M059J (cell line): Measurements from ENCODE around the gene BNIPL. TPM values are rescaled to one million over a fixed set of nuclear protein-coding genes. Genes with fewer than 3 reads are reported as not detected.

ENCODE experiments used
- DNase-seq: peaks from one replicate; pipeline ENCODE4 v3.0.0-alpha.2; 2012; ENCODE audit warnings: low read depth
- total RNA-seq: library from RNA; depleted of rRNA; stranded (reverse); fragments of >200 nt; shearing (Covaris generic); gene quantifications from 2 replicates; pipeline ENCODE4 v1.2.3, GENCODE V29; 2014; rRNA removed

BNIPL gene, protein sequence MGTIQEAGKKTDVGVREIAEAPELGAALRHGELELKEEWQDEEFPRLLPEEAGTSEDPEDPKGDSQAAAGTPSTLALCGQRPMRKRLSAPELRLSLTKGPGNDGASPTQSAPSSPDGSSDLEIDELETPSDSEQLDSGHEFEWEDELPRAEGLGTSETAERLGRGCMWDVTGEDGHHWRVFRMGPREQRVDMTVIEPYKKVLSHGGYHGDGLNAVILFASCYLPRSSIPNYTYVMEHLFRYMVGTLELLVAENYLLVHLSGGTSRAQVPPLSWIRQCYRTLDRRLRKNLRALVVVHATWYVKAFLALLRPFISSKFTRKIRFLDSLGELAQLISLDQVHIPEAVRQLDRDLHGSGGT
- total RNA-seq, result 0.10 and 0.17 TPM in 2 replicates

DNA sequence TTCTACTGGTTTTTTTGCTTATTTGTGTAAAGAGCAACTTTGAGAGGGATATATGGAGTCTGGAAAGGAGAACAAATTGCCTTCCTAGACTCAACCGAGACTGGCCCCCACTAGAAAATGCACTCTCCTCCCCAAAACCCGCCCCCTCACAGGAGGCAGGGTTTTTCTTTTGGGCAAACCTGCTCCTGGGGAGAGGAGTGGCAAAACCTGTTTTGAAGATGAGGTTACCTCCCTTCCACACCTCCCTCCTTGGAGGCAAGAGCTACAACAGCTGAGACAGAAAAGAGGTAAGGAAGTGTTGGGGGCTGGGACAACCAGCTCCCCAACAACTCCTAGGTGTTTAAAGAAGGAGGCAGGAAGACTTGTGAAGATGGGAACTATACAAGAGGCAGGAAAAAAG lies at the start of gene BNIPL:
BNIPL (plus strand) TSS at position 231 of the 400 bp plus-strand sequence; CDS start at position 371, 140 bp downstream.
- no peak for DNase-seq

DNA sequence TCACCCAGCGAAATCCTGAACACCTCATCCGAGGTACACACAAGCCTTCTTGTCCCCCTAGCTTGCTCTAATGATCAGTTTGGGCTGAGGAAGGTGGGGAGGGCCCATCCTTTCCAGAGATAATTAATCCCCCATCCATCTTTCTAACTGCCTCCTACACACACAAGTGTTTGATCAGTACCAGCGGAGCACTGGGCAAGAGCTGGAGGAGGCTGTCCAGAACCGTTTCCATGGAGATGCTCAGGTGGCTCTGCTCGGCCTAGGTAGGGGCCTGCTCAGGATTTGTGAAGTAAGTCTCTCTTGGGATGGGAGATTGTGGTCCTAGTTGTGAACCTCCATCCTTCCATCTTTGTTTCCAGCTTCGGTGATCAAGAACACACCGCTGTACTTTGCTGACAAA lies 48.5 kb upstream of the BNIPL start:
- no peak for DNase-seq

DNA sequence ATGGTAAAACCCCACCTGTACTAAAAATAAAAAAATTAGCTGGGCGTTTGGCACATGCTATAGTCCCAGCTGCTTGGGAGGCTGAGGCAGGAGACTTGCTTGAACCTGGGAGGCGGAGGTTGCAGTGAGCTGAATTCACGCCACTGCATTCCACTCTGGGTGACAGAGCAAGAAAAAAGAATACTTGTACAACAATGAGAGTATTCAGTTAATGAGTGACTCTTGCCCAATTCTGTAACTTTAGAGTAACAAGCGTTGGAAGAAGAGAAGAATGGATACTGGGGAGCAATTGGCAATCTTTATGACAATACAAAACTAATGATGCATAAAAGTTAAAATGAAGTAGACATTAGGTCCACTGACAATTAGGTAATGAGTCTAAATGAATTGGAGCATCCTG lies 43.8 kb upstream of the BNIPL start:
- no peak for DNase-seq

DNA sequence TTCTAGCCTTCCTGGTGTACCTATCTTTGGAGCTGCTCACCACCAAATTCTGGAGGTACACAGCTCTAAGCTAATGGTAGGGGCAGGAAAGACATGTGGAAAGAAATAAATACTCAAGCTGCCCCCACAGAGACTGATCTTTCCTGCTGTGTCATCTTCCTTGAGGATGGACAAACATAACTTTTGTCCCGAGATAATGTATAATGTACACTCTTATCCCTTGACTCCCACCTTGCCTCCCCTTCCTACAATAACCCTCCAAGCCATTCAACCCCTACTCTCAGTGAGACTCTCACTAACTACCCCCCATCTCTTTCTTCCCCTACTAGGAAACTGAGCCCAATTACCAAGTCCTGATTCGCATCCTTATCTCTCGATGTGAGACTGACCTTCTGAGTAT lies 42.1 kb upstream of the BNIPL start:
- no peak for DNase-seq

DNA sequence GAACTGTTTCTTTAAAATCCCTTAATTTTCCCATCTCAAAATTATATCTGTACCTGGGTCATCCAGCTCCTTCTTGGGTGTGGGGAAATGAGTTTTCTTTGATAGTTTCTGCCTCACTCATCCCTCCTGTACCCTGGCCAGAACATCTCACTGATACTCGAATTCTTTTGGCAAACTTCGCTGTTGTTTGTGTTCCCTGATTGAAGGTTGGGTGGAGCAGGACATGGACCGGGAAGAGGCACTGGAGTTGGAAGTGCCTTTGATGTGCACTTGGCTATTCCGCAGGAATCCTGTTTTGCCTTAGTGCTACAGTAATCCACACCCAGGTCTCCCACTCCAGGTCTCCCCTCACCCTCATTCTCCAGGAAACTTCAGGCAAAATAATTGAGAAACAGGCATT lies 40.9 kb upstream of the BNIPL start:
- no peak for DNase-seq

DNA sequence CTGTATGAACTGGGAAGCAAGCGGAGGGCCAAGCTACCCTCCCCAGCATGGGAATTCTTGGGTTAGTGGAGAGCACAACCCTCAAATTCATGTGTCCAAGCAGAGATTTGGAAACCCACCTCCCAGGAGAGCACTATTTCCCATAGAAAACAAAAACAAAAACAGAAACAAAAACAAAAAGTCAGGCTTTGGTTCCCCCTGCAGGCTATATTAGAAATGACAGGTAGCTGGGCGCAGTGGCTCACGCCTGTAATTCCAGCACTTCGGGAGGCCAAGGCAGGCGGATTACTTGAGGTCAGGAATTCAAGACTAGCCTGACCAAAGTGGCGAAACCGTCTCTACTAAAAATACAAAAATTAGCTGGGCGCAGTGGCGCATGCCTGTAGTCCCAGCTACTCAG lies 40.5 kb upstream of the BNIPL start:
- DNase-seq, result peak; percentile 35

DNA sequence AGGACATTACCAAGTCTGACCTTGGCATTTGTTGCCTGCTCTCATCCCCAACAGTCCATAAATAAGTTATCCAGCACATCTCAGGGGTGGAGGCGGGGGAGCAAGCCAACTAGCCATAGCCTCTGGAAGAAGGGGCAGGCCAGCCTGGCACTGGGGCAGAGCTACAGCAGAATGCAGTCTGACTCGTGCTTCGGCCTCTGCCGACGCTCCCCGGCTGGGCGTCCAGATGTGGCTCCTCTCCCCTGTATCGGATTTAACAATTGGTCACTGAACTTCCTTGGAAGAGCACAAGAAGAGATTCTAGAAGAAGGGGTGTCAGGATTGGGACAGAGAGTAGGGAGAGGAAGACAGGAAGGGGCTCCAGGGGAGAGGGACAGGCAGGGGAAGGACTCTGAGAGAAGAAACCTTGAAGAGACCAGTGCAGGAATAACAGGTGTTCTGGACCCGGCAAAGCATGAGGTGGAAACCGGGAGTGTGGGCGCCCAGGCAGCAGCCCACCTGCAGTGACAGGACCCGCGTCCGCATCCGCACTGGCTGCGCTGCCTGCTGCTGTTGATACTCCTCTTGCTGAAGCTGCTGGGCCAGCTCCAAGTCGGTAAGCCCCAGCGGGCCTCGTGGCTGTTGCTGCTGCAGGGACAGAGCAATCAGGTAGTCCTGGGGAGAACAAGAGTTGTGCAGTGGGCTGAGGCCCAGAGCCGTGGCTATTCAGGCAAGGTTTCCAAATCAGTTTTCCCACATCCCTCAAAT lies 39.1 kb upstream of the BNIPL start:
- no peak for DNase-seq

DNA sequence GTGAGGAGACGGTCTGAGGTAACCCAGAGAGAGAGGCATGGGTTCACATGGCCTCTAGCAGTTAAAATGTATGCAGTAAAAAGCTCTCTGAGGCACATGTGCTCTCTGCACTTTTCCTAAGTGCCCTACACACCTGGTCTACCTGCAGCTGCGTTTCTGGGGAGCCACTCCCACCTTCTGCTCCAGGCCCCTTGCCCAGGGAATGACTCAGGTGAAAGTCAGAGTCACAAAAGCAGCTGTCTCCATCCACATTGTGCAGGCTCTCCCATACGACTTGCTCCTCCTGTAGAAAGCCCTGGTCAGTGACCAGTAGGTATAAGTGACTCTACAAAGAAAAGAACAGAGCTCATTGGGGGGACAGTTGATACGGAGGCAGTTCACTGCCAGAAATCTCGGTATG lies 38.4 kb upstream of the BNIPL start:
- no peak for DNase-seq

DNA sequence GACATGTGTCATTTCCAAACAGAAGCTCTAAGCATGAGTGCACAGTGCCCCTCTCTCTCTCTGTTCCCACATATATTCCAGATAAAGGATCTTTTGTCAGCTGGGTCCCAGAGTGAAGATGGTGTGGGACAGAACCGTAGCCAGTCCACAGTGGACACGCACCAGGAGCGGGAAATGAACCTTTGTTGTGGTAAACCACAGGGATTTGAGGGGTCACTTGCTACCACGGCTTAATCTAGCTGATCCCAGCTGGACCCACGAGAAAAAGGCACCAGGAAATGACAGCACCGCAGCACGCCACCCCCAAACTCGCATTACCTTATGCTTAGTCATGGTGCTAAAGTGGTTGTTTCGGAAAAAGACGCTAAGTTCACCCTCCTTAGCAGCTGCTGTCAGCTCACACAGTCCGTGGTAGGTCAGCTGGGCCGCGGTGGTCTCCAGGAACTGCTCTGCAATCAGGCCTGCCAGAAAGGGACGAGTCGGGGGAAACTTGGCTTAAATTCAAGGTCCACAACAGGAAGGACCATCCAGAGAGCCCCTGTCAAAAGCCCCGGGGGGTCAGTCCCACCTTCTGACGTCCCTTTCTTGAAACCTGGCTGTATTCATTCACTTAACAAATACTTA lies 37.2 kb upstream of the BNIPL start:
- peak; percentile 89 for DNase-seq

DNA sequence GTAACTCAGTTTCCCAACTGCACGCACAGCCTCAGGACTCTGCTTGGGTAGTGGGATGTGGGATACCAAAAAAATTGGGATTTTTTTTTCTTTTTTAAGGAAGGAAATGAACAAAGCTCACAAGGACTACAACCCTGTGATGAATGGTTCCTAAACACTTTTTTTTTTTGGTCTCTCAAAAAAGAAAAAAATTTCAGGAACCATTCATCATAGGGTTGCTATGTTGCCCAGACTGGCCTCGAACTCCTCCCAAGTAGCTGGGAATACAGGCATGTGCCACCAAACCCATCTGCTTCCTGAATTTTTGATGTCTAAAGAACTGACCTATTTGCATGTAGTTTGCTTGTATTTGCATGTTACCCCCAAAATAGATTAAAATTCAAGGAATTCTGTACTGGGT lies 36.5 kb upstream of the BNIPL start:
- DNase-seq, result no peak

DNA sequence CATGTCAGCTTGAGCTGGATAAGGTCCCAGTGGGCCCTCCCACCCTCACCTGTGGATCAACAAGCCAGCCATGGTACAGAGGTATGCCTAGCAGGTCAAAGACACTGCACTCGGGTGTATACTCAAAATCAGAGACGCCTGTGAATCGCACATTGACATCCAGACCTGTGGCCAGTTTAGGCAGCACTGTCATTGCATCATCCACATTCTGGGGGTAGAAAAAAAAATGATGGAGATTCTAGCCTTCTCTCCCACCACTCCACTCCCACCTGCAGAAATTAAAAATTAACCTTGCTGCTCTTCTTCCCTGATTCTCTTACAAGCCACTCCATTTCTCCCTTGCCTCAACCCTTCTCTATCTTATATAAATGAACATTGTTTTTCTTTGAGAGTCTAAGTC lies 36.0 kb upstream of the BNIPL start:
- no peak for DNase-seq

DNA sequence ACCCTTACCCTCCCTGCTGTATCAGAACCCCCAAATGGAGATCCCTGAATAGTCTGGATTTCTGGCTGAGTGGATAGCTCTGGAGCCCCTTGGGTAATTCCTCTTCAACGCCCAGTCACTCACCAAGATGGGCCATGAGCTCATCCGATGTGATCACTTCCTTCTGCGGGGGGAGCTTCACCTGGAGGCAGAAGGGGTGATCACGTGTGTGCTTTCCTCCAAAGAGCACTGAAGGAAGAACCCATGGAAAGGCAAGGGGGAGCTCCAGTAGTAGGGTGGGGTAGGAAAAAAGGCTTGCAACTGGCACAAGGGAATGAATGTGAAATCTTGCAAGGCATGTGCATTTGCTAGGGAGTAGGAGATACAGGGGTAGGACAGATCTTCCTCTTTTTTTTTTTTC lies 34.8 kb upstream of the BNIPL start:
- no peak for DNase-seq

DNA sequence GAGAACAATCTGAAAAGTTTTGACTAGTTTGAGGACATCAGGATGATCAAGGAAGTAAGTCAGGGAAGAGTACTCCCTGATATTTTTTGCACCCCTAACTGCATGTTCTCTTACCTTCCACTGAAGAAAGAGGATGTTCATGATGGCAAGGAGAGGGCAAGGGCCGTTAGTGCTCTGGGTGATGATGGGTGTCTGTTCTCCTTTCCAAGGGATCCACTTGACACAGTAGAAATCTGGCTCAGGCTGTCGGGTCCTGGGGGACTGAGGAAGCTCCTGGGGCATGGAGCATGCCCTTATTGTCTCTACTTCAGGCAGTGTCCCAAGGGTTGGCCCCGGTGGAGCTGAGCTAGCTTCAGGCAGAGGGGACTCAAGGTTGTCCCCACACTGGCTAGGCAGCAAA lies 34.3 kb upstream of the BNIPL start:
- DNase-seq, result no peak

DNA sequence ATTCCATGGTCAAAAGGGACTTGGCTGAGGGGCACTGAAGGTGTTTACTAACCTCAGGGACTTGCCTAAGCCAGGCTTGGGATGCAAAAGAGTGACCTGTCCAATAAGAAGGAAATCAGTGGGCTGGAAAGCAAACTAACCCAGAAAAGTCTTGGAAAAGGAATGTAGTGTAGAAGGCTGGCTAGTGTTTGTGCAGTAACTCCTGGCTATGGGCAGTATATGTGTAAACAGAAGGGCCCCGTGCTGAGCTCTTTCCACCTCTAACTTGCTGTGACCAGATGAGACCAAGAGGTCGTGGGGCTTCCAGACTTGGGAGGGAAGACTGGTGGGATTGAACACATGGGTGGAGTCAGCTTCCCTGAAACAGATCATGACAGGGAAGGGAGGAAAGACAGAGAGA lies 33.8 kb upstream of the BNIPL start:
- no peak for DNase-seq

DNA sequence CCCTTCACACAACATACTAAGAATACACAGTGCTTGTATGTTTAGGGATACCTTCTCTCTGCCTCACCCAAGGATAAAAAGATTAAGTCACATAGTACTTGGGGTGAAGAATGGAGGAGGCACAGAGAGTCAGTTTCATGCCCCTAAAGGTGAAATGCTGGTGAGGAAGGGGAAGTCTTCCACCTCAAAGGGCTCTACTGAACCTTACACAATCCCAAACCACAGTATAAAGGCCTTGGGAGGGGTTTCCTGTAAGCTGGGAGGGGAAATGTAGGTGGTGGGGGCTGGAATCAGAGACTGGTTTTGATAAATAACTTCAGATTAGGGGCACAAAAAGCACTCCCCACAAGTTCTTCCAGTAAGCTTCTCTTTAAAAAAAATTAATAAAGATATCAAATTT lies 33.2 kb upstream of the BNIPL start:
- DNase-seq, result no peak

DNA sequence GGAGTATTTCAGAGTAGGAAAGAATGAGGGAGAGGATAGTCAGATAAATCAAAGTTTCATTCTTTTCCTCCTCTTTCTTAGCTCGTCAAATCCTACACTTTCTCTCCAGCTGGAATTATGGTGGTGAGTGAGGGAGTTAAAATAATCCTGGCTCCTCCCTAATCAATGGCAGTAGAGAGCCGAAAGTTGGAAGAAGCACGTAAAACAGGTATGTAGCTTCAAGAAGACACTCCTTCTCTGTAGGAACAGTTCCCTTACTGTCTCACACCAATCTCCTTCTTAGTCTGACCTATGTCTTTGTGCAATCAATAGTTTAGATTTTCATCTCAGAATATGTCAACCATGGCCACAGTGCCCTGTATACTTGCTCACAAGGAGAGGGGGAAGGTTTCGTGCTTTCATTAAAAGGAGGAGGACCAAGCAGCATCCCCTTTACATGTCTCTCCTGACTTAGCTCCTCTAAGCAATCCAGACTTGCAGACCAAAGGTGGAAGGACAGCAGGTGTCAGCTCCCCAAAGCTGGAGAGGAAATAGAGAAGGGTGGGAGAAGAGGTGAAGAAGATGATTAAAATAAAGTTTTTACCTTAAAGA lies 30.6 kb upstream of the BNIPL start:
- DNase-seq, result no peak

DNA sequence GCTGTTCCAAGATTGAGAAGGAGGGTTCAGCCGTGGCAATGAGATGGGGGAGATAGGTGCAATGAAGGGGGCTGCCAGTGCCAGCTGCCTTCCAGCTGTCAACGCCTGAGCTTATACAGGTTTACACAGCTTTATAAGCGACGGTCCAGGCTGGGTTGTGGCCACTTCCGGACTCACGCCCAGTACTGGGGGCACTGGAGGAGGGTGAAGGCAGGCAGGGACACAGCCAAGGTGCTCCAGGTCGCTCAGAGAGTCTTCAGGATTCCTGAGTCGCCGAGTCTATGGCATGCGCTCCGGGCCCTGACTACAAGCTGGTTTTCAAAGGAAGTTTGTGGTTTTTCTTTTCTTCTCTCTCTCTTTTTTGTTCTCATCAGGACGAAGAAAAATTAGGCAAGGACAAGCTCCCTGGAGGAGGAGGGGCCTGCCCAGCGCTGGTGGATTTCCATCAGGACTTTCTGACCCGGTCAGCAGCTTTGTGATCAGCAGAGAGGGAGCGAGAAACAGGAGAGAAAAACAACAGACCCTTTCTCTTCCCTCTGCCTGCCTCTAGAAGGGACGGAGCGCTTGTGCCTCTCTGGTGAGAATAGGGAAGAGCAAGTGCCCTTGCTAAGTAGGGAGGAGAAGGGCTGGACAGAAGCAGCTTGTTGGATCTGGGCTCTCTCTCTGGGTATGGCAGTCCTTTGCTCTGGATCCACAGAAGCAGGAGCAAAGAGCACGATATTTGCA lies 29.9 kb upstream of the BNIPL start, which contains the start of gene MINDY1:
MINDY1 (minus strand) TSS at position 576 of the 726 bp plus-strand sequence. CDS start 4,285 bp downstream, outside the sequence.
- peak; percentile 92 for DNase-seq

DNA sequence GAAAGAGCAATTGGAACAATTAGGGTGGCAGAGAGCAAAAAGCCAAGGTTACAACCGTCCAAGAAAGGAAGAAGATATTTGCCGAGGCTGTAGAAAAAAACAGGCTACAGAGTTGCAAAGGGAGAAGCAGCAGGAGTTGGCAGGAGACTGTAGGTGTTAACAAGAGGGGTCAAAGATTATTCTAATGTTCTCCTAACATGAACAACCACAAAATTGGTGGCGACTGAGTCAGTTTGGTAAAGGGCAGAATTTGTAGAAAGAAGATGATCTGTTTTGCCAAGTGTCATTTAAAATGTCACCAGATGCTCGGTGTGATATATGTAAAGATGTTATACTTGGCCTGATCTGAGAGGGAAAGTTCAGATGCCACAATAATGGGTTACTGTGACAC lies 28.5 kb upstream of the BNIPL start:
- no peak for DNase-seq

DNA sequence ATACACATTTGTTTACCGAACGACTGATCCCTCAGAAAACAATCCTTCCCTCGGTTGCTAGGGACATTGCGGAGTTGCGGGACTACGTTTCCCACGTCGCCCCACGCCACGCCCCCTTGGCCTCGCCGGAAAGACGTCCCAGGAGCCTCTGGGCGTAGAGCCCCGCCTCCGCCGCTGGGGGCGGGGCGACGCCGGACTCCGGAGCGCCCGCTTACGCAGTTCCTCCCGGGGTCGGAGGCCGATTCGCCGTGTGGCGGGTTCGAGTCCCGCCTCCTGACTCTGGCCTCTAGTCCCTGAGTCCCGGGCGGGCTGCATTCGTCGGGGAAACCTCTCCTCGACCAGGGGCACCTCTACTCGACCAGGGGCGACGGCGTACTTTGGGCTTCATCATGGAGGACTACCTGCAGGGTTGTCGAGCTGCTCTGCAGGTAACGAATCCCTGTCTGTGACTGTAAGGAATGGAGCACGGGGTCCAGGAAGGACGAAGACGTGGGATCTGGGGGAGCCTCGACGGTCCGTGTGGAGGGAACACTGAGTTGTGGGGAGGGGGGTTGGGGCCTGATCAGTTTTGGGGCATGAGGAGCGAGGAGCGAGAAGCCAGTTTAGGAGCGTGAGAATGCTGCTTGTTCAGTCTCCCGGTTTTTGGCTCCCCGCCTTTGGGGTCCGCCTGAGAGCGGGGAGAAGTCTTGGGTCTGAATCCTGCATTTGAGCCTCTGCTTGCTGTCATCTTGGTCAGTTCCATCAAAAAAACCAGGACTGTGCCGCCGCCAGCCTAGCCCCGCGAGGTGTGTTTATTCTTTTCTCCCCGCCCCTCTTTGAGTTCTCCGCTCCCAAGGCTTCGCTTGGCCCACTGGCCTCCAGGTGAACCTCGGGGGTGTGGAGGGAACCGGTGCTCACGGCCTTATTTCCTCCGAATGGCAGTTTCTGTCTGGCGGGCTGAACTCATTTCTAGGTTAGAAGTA lies 27.9 kb upstream of the BNIPL start, which contains the start of gene PRUNE1:
PRUNE1 (plus strand) TSS at position 206 of the 962 bp plus-strand sequence; CDS start at position 390, 184 bp downstream.
- DNase-seq, result peak; percentile 98

DNA sequence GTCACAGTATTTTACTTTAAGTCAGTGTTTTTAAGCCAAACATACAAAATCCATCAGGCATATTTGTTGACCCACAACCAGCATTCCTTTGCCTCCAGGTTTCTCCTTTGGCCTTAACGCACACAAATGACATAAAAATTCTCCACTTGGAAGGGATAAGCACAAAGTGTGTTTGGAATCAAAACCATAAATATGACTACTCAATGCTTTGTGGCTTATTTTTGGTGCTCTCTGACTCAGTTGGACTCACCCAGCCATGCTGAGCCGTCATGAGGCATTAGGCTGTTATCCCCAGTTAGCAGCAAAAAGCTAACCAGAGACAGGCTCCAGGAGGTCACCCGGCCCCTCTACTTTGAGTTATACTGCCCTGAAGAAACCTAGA lies 27.2 kb upstream of the BNIPL start:
- no peak for DNase-seq
